Left kidney (tissue), 2 donors: ENCODE measurements around the gene C2orf81. TPM values are rescaled to one million over a fixed set of nuclear protein-coding genes. Genes with fewer than 3 reads are reported as not detected.
A peak's percentile ranks its signal among the peaks of the same experiment; 100 is the strongest.

ENCODE experiments used
- DNase-seq: peaks from one replicate; pipeline ENCODE4 v3.0.0-alpha.2; 2013
- polyA plus RNA-seq: library from polyadenylated mRNA; unstranded; fragments of 120-200 nt; gene quantifications from one replicate; pipeline ENCODE4 v1.2.1, GENCODE V29; 2013; ENCODE audit not compliant: insufficient read length

C2orf81 gene
- polyA plus RNA-seq, 1 donor = 5.5 TPM

GRCh38 chr2:74391580-74392448 is 29.6 kb downstream of the C2orf81 start:
- peak; percentile 93 for DNase-seq

DNA sequence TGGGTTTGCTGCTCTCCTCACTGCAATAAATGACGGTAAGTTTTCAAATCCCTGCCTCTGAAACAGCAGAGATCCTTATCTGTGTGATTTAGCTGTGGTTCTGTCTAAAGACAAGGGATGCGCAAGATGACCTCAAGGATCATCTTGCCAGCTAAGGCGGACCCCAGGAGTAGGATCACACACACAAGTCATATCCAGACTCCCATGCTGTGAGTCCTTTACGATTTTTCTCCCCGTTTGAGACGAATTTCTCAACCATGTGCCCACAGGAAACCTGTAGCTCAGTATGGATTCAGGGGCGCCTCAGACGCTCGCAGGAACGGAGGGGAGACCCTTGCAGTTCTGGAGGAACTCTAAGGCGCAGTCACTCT is 30.2 kb downstream of the C2orf81 start:
- no peak for DNase-seq

DNA sequence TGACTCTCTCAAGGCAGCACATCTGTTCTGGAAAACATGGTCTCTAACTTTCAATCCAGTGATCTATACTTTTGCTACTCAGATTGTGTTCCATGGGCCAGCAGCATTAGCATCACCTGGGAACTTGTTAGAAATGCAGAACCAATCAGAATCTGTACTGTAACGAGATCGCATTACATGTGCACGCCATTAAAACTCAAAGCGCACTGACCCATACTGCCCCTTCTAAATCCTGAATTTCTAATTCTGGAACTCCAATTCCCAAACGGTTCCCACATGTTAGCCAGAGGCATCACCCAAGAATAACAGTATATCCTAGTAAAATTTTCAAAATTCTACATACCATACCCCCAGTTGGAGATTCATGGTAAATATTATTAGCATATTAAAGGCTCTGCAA is 30.8 kb downstream of the C2orf81 start:
- DNase-seq = no peak

DNA sequence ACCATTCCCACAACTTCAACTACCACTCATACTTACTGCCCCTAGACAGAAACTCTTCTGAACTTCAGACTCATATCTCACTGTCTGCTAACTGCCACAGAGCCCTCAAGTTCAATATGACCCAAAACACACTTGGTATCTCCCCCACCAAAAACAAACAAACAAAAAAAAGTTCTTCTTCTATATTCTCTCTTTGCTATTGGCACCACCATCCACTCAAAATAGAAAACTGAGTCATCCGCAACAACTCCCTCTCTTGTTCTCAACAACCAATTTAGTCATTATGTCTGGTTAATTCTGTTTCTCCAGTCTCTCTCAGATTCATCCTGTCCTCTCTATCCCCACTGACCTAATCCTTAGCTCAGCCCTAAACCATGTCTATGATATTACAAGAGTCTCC is 34.1 kb downstream of the C2orf81 start:
- no peak for DNase-seq

GRCh38 chr2:74385396-74385795 is 36.0 kb downstream of the C2orf81 start:
- no peak for DNase-seq

DNA sequence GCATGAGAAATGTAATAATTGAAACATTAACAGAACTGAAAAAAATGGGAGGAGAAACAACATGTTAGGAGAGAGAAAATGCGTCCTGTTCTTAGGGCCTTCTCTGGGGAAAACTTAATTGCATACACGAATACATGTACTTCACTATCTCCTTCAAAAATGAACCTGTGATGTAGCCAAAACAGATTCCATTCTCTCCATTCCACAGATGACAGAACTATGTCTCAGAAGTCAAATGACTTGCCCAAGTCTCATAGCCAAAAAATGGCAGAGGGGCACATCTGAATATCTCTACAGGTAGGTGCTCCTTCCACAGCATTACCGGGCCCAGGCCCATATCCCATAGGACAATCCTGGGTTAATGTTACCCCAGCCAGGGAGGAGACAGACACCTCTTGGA is 37.4 kb downstream of the C2orf81 start:
- DNase-seq = no peak

DNA sequence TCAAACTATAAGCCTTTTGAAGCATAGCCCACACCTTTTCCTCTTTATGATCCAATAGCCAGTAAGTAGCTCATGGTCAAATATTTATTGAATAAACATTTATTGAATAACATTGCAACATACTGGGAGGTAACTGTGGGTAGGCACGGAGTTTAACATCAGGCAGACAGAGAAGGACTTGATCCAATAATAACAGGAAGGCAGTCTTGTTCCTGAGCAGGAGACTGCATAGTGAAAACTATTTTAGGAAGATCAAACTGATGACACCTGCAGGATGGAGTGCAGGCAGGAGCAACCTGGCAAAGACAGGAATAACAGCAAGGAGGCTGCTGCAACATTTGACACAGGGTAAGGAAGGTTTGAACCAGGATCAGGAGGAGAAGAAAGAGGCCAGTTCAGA is 38.2 kb downstream of the C2orf81 start:
- no peak for DNase-seq

- DNase-seq = no peak
These were observed 39.7 kb downstream of the C2orf81 start for GRCh38 chr2:74381751-74382150.

DNA sequence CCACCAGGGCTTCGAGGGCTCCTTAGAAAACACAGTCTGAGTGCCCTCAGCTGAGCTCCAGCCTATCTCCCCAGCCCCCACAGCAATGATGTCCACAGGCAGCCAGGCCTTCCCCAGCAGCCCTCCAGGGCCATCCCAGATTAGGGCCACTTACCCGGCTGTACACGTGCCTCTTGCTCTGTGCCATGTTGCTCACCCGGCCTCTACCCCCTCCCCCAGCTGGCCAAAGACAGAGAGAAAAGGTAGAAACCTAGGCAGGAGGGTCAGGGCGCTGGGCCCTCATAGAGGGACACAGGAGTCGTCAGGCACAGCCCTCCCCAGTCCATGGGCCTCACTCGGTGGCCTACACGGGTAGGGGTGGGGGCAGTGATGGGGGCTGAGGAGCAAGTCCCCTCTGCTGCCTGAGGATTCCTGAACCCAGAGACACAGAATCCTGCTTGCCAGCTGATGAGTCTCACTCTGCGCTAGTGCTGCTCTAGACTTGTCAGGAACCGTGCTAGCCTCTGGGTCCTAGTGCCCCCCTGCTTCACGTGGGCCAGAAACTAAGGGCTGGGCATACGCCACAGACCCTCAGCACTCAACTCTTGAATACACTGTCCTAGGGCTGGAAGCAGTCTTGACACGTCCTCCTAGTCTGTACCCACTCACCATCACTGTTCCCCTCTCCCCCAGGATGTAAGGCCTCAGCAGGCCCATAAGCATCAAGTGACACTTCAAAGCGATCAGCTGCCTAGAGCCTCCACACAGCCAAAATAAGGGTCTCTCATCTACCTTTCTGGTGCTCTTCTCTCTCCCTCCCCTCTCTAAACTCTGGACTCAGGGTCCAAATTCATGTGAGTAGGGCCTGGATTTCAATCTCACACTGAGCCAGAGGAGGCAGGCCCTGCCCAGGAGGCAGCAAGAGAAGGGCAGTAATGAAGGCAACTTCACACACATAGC is 41.3 kb downstream of the C2orf81 start, which contains the start of gene DCTN1:
Gene DCTN1 (minus strand): TSS at position 461 of the 939 bp plus-strand sequence. CDS start 274 bp downstream, at position 187.
- DNase-seq = peak; percentile 53

- no peak for DNase-seq
These were observed 43.4 kb downstream of the C2orf81 start for GRCh38 chr2:74378007-74378406.

DNA sequence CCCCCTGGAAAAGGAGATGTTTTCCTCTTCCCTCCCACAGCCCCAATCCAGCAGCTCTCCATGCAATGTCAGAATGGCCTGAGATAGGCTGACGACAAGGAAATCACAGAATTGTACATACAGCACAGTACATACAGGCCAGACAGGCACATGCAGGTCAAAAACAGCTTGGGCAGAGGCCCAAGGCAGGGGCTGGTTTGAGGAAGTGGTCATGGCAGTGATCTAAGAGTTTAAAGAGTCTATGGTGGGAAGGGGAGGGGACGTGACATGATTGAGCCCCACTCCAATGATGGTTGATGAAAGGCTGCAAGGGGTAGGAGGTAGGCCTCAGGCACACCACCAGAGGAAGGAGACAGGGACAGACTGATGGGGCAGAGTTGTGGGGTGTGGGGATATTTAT is 45.6 kb downstream of the C2orf81 start:
- no peak for DNase-seq

GRCh38 chr2:74374509-74375205 is 46.8 kb downstream of the C2orf81 start:
- DNase-seq = peak; percentile 81

- DNase-seq = no peak
These were observed 47.4 kb downstream of the C2orf81 start for GRCh38 chr2:74373985-74374384.

DNA sequence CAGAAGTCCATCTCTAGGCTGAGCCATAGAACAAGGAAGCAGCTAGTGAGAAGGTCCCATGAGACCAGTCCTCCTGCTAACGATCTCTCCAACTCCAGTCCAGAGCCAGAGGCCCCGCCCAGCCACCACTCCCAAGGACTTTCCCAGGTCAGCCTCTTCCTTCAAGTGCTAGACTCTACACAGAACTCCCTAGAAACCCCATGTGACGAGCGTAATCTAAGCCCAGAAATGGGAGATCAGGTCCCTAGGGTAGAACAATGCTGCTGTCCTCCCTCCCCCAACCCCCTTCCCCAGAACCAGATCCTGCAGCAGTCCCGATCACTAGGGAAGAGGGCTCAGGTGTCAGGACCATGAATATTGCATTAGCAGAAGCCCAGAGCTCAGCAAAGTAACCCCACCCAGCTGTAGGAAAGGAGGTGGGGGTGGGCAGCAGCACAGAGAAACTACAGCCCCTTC is 48.2 kb downstream of the C2orf81 start:
- no peak for DNase-seq

DNA sequence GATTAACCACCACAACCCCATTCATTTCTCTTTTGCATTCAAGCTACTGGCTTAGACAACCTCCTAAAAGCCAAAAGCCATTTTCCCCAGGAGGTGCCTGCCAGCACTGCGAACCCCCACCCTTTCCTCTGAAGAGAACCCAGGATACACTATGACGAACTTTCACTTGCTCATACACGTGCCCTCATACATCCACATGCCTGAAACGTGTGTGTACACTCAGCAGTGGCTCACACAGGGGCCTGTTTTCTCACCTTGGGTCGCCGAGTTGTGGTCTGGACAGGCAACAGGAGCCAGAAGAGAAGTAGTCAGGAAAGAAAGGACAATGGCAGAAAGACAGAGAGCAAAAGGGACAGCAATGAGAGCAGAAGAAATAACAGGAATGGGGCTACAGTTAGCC is 48.7 kb downstream of the C2orf81 start:
- DNase-seq = no peak

DNA sequence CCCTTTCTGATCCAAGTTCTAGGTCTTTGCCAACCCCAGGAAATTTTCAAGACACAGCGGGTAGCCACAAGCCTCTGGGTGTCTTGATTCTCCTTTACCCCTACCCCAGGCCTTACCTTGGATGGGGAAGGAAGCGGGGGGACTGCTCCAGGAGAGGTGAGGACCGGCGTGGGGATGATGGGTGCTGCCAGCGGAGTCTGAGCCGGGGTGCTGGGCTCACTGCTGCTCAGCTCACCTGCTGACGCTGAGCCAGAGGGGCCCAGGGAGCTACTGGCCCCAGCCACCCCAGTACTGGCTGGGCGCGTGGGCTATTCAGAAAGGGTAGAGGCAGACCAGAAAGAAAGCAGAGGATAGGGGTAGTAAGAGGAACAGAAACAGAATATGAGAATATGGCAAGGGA is 50.0 kb downstream of the C2orf81 start:
- DNase-seq = no peak

- DNase-seq = no peak
These were observed 51.4 kb downstream of the C2orf81 start for GRCh38 chr2:74369976-74370375.

DNA sequence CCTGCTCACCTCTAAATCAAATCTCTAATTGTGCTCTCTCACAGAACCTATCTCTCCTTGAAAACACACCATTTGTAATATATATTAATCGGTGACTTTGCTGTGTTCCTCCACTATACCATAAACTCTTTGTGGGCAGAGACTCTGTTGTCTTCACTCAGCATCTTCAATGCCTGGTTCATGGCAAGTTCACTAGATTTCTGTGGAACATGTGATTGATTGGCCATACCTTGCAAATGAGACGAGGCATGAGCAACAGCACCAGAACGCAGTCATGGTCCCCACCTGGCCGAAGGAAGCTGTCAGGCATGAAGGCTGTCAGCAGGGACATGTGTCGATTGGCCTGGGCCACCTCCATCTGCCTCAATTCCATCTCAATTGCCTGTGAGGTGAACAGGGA is 52.9 kb downstream of the C2orf81 start:
- no peak for DNase-seq

GRCh38 chr2:74367789-74368188 is 53.6 kb downstream of the C2orf81 start:
- DNase-seq = no peak

- no peak for DNase-seq
These were observed 55.4 kb downstream of the C2orf81 start for GRCh38 chr2:74366036-74366435.

DNA sequence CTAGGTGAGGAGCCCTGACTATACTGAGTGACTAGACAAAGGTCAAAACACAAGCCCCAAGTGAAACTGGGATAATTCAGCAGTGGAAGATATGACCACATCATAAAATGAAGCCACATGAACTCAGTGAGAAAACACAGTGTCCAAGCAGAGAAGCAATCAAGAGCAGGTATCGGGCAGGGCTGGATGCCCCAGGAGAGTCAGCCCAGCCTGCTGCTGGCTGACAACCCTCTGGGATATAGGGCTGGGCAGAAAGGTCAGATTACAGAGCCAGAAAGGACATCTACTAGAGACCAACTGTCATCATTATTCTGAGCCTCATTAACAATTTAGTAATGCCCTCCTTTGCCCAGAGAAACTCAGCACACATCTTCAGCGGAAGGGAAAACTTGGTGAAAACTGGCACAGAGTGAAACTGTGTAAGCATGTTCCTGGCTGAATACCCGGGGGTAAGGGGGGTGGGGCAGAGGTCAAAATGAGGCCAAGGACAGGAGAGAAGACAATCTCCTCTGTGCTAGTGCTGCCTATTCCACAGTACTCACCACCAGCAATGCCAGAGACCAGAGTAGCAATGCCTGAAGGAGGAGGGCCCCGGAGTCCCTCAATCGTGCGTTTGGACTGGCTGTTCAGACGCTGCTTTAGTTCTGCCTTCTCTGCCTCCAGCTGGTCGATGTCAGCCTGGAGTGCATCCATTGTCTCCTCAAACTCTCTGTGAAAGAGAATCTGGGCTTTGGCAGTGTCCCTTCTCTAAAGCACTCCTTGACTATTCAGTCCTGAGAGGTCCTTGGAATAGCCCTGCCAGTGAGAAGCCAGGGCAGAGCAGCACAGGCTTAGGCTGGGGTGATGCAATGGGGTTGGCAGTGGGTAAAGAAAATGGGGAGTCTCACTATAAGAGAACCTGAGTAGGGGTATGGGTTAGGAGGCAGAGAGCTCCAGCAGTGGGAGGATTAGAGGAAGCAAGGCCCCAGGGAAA is 56.6 kb downstream of the C2orf81 start:
- no peak for DNase-seq
